Measurements from ENCODE around the gene BTBD2.

DNA sequence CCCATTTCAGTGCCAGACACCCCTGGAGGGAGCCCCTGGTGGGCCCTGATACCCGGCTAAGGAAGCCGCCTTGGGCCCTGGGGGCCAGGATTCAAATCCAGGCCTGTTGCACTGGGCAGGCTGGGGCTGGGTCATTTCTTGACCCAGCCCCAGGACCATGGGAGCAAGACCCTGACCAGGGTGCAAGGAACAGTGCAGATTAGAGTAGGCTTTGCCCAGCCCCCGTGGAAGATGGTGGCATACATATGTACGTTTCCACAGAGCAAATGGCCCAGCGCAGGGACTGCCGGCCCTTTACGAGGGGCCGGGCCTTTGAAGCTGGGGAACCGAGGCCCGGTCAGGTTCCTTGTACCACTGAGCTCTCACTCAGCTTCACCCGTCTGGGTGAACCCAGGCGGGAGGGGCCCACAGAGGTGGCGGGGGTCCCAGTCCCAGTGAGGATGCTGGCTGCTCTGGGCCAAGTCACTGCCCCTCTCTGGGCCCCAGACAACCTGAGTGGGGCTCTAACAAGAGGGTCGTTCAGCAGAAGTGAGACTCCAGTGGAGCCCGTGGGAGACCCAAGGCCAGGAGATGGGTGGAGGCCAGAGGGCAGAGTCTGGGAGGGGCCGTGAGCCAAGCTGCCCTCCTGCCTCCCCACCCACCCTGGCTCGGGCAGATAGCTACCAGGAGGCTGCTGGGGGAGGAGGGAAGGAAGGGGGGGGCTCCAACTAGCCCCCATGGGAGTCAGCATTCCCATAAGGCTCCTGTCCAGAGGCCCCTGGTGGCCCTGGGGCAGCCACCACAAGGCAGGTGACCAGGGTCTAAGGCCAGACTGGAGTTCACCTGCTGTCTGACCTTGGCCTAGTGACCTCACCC is 32.8 kb upstream of the BTBD2 start:
- TF ChIP-seq, protein P1, sequence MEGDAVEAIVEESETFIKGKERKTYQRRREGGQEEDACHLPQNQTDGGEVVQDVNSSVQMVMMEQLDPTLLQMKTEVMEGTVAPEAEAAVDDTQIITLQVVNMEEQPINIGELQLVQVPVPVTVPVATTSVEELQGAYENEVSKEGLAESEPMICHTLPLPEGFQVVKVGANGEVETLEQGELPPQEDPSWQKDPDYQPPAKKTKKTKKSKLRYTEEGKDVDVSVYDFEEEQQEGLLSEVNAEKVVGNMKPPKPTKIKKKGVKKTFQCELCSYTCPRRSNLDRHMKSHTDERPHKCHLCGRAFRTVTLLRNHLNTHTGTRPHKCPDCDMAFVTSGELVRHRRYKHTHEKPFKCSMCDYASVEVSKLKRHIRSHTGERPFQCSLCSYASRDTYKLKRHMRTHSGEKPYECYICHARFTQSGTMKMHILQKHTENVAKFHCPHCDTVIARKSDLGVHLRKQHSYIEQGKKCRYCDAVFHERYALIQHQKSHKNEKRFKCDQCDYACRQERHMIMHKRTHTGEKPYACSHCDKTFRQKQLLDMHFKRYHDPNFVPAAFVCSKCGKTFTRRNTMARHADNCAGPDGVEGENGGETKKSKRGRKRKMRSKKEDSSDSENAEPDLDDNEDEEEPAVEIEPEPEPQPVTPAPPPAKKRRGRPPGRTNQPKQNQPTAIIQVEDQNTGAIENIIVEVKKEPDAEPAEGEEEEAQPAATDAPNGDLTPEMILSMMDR (IDR thresholded peaks at IDR 0.05) = no peak
- no peak for TF ChIP-seq POLR2A (IDR thresholded peaks at IDR 0.05)
